ENCODE data around the gene UBE2A. TPM values are rescaled to one million over a fixed set of nuclear protein-coding genes. Genes with fewer than 3 reads are reported as not detected.

UBE2A gene
- total and polyA plus RNA-seq, 2 donors (not counting 3 experiments of a cell fraction or from before 2014, with no cell fraction given): 40.7 to 66.9 TPM

DNA sequence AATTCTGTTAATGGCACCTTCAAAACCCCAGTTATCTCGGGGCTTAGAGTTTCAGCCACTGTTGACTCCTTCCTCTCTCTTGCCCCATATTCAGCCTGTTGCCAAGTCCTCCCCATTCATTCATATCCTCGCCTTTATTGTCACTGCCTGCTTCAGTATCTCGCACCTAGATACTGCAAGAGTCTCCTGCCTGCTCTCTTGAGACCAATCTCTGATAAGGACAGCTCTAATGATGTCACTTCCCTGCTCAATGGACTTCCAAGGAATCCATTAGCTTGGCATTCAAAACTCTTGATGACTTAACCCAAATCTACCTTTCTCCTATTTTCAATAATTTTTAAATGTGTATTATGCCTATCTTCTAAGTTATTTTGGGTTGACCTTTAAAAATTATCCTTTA lies 1.1 kb upstream of the UBE2A start:
- no peak overlapping the region for H3K9ac ChIP-seq (replicated peaks; ENCODE audit: extremely low read depth, insufficient read depth, low read length)
- POLR2A ChIA-PET: interaction anchor here (1.9 kb wide), 1 partner anchor 33 kb away, joined by 9 read pairs; no protein-coding TSS in a partner anchor
- CTCF ChIA-PET: interaction anchor here (1.0 kb wide), 1 partner anchor 69 kb away, joined by 3 read pairs; no protein-coding TSS in a partner anchor
- no peak overlapping the region for H3K27ac ChIP-seq (ENCODE audit: insufficient read depth, low read depth, low read length)
- FAIRE-seq: no peak
- TF ChIP-seq POLR2AphosphoS5 (IDR thresholded peaks at IDR 0.05; ENCODE audit: insufficient read depth, low read depth, low read length): no peak
- TF ChIP-seq, protein P1, sequence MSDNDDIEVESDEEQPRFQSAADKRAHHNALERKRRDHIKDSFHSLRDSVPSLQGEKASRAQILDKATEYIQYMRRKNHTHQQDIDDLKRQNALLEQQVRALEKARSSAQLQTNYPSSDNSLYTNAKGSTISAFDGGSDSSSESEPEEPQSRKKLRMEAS (IDR thresholded peaks at IDR 0.05; ENCODE audit: insufficient read depth, insufficient read length): no peak
- TF ChIP-seq GATA2 (IDR thresholded peaks at IDR 0.05; ENCODE audit: insufficient read depth, insufficient read length, low read depth, low read length): no peak
- no peak for TF ChIP-seq MYC (IDR thresholded peaks at IDR 0.05; ENCODE audit: low read depth, low read length)
- no peak for TF ChIP-seq EZH2 (IDR thresholded peaks at IDR 0.05; ENCODE audit: borderline replicate concordance, low read depth, low read length, severe bottlenecking)
- no peak for TF ChIP-seq JUN (IDR thresholded peaks at IDR 0.05; ENCODE audit: borderline replicate concordance, insufficient read depth, insufficient read length, low read depth)
- TF ChIP-seq, protein P2, sequence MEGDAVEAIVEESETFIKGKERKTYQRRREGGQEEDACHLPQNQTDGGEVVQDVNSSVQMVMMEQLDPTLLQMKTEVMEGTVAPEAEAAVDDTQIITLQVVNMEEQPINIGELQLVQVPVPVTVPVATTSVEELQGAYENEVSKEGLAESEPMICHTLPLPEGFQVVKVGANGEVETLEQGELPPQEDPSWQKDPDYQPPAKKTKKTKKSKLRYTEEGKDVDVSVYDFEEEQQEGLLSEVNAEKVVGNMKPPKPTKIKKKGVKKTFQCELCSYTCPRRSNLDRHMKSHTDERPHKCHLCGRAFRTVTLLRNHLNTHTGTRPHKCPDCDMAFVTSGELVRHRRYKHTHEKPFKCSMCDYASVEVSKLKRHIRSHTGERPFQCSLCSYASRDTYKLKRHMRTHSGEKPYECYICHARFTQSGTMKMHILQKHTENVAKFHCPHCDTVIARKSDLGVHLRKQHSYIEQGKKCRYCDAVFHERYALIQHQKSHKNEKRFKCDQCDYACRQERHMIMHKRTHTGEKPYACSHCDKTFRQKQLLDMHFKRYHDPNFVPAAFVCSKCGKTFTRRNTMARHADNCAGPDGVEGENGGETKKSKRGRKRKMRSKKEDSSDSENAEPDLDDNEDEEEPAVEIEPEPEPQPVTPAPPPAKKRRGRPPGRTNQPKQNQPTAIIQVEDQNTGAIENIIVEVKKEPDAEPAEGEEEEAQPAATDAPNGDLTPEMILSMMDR (IDR thresholded peaks at IDR 0.05; ENCODE audit: extremely low read depth in 1 of 2, insufficient read depth in 1 of 2, low read depth in 1 of 2, low read length in 2 of 2): no peak
- no peak for TF ChIP-seq FOS (IDR thresholded peaks at IDR 0.05; ENCODE audit: borderline replicate concordance, insufficient read depth, low read length)
- no peak for TF ChIP-seq POLR2A (IDR thresholded peaks at IDR 0.05; ENCODE audit: low read depth, low read length)
- no peaks in the 10 kb centered on the region for H3K9me1 ChIP-seq (replicated peaks; ENCODE audit: control insufficient read depth, extremely low read depth, insufficient read depth, low read length)
- intact Hi-C loops (cut with micrococcal nuclease): loop anchor here (5.0 kb wide), 1 partner anchor 726 kb away; no protein-coding TSS in a partner anchor
- peak overlapping the region in 2 of 3 experiments; percentile 85 for H3K4me3 ChIP-seq (replicated peaks in 1 of 3; ENCODE audit: insufficient read depth in 1 of 3, low read depth in 1 of 3, low read length in 3 of 3)
- no peaks in the 10 kb centered on the region for H3K27me3 ChIP-seq (ENCODE audit: control insufficient read depth in 2 of 2, insufficient read depth in 2 of 2, low read length in 2 of 2)
- no peak for DNase-seq (ENCODE audit: low read depth, low spot score)
- no peaks in the 10 kb centered on the region for H4K20me1 ChIP-seq (replicated peaks; ENCODE audit: control insufficient read depth, extremely low read depth, insufficient read depth, low read length)
- H3K4me2 ChIP-seq (ENCODE audit: insufficient read depth, low read length): peak overlapping the region; percentile 64
- no peak overlapping the region for H2AFZ ChIP-seq (ENCODE audit: low read depth, low read length)
- H3K79me2 ChIP-seq (ENCODE audit: control insufficient read depth, insufficient read depth, low read length): peaks cover 10% of the 10 kb centered on the region
- H3K9me3 ChIP-seq (replicated peaks; ENCODE audit: control insufficient read depth, insufficient read depth, low read length): no peaks in the 10 kb centered on the region
- no peaks in the 10 kb centered on the region for H3K36me3 ChIP-seq (ENCODE audit: control insufficient read depth in 2 of 2, extremely low read depth in 1 of 2, insufficient read depth in 2 of 2, low read length in 2 of 2)
- peaks cover 10% of the 10 kb centered on the region for H3K4me1 ChIP-seq (ENCODE audit: control insufficient read depth, extremely low read depth, insufficient read depth, low read length)
- no TSS peak for BruUV-seq (replicated peaks)
- dilution Hi-C loops (cut with MboI; ENCODE audit: extremely low pct_ligation_motif_present, low sequenced_read_pairs): no loop called here
